Vagina (tissue), 2 donors: Measurements from ENCODE around the gene DBN1. TPM values are rescaled to one million over a fixed set of nuclear protein-coding genes. Genes with fewer than 3 reads are reported as not detected.
A peak's percentile ranks its signal among the peaks of the same experiment; 100 is the strongest.

ENCODE experiments used
- DNase-seq, 2 donors: peaks; one replicate each; pipeline ENCODE4 v3.0.0-alpha.2; 2017; ENCODE audit errors: extremely low spot score in 2 of 2
- H3K27ac ChIP-seq: fragments of 200-600 bp; sonication (generic); one replicate; pipeline ENCODE4 v1.5.1; 2019
- H3K27me3 ChIP-seq: fragments of 200-600 bp; sonication (generic); one replicate; pipeline ENCODE4 v1.5.1; 2019
- H3K36me3 ChIP-seq, 2 donors: fragments of 200-600 bp; sonication (generic); one replicate each; pipeline ENCODE4 v1.5.1; 2017 to 2019
- H3K4me1 ChIP-seq: fragments of 200-600 bp; sonication (generic); one replicate; pipeline ENCODE4 v1.5.1; 2019
- H3K4me3 ChIP-seq, 2 donors: fragments of 200-600 bp; sonication (generic); 1 replicate in 1 of 2; 2 replicates in 1 of 2; pipeline ENCODE4 v1.5.1; 2016 to 2019
- H3K9me3 ChIP-seq: fragments of 200-600 bp; sonication (generic); one replicate; pipeline ENCODE4 v1.5.1; 2019
- CTCF ChIP-seq, 3 experiments: fragments of 450-650 bp in 2 of 3; fragments of 200-600 bp in 1 of 3; sonication (generic) in 1 of 3; IDR thresholded peaks; one replicate each; pipeline ENCODE4 v1.5.1; 2017 to 2019; ENCODE audit warnings: antibody characterized with exemption in 3 of 3, mild to moderate bottlenecking in 2 of 3, moderate library complexity in 2 of 3
- POLR2A ChIP-seq, 2 donors: fragments of 450-650 bp; IDR thresholded peaks; one replicate each; pipeline ENCODE4 v1.6.1; 2017; ENCODE audit warnings: antibody characterized with exemption in 2 of 2, mild to moderate bottlenecking in 2 of 2, moderate library complexity in 2 of 2
- POLR2AphosphoS5 ChIP-seq, 2 donors: sonication (generic); formaldehyde crosslinking; IDR thresholded peaks; one replicate each; pipeline ENCODE4 v1.9.0; 2017; ENCODE audit warnings: antibody characterized with exemption in 2 of 2, mild to moderate bottlenecking in 2 of 2, low read depth in 1 of 2; ENCODE audit not compliant: insufficient read depth in 1 of 2
- intact Hi-C: fragments of 100-400 bp; cut with DNase I; formaldehyde crosslinking; loops from one replicate; pipeline ENCODE4 v1.15.1; 2023
- total RNA-seq: library from RNA; depleted of rRNA; stranded (reverse); fragments of >200 nt; gene quantifications from one replicate; pipeline ENCODE4 v1.2.3, GENCODE V29; 2016

Gene DBN1
- total RNA-seq, 1 donor from 2014 or later = 69.0 TPM

DNA sequence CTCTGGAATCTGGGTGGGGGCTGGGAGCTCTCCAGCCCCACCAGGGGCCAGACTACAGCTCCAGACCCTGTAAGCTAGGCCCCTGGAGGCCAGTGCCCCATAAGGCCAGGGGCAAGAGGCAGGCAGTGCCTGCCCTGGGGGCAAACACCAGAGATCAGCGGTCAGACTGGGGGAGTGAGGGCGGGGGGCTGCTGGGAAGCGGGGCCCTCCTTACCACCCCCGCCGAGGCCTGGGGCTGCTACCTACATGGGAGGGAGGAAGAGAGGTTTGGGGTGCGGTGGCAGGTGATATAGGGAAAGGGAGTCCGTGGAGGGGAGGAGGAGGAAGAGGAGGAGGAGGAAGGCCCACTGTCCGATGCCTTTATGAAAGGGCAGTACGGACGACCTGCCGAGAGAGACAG lies 14.1 kb downstream of the DBN1 start:
- no peaks in the 10 kb centered on the region for H3K27me3 ChIP-seq
- no peak overlapping the region for H3K27ac ChIP-seq
- intact Hi-C loops = loop anchor here (5.0 to 10.0 kb wide), 2 partner anchors 38 to 145 kb away; partner anchors contain the start of genes MXD3 and PDLIM7
- no peak for DNase-seq
- TF ChIP-seq POLR2A (IDR thresholded peaks at IDR 0.05) (no peak), POLR2AphosphoS5 (IDR thresholded peaks at IDR 0.05; ENCODE audit: insufficient read depth in 1 of 2, low read depth in 1 of 2) (no peak), CTCF (IDR thresholded peaks at IDR 0.05) (no peak)
- no peaks in the 10 kb centered on the region for H3K9me3 ChIP-seq
- no peak overlapping the region for H3K4me3 ChIP-seq
- H3K36me3 ChIP-seq = peaks cover 0 to 8% of the 10 kb centered on the region in 2 donors
- peaks cover 27% of the 10 kb centered on the region for H3K4me1 ChIP-seq

DNA sequence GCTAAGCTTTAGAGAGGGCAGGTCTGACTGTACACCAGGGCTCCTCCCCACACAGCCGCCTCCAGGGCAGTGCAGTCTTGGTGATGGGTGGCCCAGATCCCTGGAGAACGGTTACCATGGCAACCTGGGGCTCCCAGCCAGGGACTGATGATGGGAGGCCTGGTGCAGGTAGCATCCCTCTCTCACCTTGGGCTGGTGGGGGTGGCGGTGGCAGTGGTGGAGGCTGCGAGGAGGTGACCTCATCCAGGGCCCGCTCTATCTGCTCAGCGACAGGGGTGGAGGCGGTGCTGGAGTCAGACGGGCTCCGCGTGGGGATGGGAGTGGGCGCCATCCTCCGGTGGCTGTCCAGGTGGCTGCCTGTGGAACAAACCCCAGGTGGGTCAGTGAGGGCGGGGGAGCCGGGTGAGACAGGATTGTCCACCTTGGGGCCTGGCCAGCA lies 14.5 kb downstream of the DBN1 start:
- Histone ChIP-seq H3K36me3 (peaks cover 0 to 8% of the 10 kb centered on the region in 2 donors), H3K27ac (no peak overlapping the region), H3K27me3 (no peaks in the 10 kb centered on the region), H3K9me3 (no peaks in the 10 kb centered on the region), H3K4me3 (no peak overlapping the region), H3K4me1 (peaks cover 30% of the 10 kb centered on the region)
- intact Hi-C loops = loop anchor here (5.0 to 10.0 kb wide), 2 partner anchors 38 to 144 kb away; partner anchors contain the start of genes MXD3 and PDLIM7
- DNase-seq = no peak
- no peak for TF ChIP-seq POLR2A (IDR thresholded peaks at IDR 0.05)
- TF ChIP-seq CTCF (IDR thresholded peaks at IDR 0.05) = no peak
- no peak for TF ChIP-seq POLR2AphosphoS5 (IDR thresholded peaks at IDR 0.05; ENCODE audit: insufficient read depth in 1 of 2, low read depth in 1 of 2)

- Histone ChIP-seq H3K27ac (no peak overlapping the region), H3K4me1 (peaks cover 36% of the 10 kb centered on the region), H3K4me3 (no peak overlapping the region), H3K9me3 (no peaks in the 10 kb centered on the region), H3K36me3 (peaks cover 0 to 8% of the 10 kb centered on the region in 2 donors), H3K27me3 (no peaks in the 10 kb centered on the region)
- TF ChIP-seq POLR2A (IDR thresholded peaks at IDR 0.05) = no peak
- no peak for TF ChIP-seq CTCF (IDR thresholded peaks at IDR 0.05)
- TF ChIP-seq POLR2AphosphoS5 (IDR thresholded peaks at IDR 0.05; ENCODE audit: insufficient read depth in 1 of 2, low read depth in 1 of 2) = no peak
- no peak for DNase-seq
- intact Hi-C loops = loop anchor here (5.0 to 10.0 kb wide), 2 partner anchors 39 to 143 kb away; partner anchors contain the start of genes MXD3 and PDLIM7
Measured at GRCh38 chr5:177457852-177458681, 15.4 kb downstream of the DBN1 start.

DNA sequence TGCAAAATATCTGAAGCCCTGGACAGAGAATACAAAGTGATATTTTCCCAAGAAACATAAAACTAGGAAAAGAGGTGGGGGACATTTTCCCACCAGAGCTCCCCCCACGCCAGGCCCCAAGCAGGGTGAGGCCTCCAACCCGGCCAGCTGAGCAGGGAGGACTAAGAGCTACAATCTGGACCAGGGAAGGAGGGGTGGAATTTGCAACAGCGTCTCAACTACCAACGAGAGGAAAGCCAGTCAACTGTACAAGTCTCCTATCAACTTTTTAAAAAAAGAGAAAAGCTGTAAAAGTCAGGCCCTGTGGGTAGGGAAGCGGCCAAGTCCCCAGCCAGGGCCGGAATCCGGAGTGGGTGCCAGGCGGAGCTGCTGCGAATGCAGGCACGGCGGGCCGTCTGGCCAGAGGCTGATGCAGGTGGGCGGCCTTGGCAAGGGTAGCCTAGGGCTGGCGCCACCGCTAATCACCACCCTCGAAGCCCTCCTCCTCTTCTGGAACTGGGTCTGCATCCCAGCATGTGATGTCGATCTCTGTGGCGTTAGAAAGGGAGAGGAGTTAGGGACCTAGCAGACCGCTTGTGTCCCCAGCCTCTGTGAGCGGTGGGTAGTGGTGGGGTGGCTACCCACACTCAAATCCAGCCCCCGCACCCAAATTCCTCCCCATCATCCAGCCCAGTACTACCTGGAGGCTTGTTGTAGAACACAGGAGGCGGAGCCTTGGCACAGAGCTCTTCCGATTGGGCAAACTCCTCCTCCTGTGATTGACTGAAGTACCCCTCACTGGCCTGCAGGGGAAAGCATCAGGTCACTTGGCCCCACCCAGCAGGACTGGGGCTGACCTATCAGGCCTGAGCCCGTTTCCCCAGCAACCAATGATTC lies 16.2 kb downstream of the DBN1 start:
- peaks cover 36% of the 10 kb centered on the region for H3K4me1 ChIP-seq
- peaks cover 0 to 8% of the 10 kb centered on the region in 2 donors for H3K36me3 ChIP-seq
- no peak overlapping the region for H3K4me3 ChIP-seq
- peak overlapping the region; percentile 68 for H3K27ac ChIP-seq
- TF ChIP-seq CTCF (IDR thresholded peaks at IDR 0.05) = peak in 1 of 3 experiments; percentile 52
- no peak for TF ChIP-seq POLR2A (IDR thresholded peaks at IDR 0.05)
- no peak for DNase-seq
- H3K9me3 ChIP-seq = no peaks in the 10 kb centered on the region
- H3K27me3 ChIP-seq = no peaks in the 10 kb centered on the region
- intact Hi-C loops = loop anchor here (5.0 to 10.0 kb wide), 2 partner anchors 40 to 142 kb away; partner anchors contain the start of genes MXD3 and PDLIM7
